ENCODE data around the gene ZNF385D. TPM values are rescaled to one million over a fixed set of nuclear protein-coding genes. Genes with fewer than 3 reads are reported as not detected.

The ZNF385D gene
- total RNA-seq, 4 donors from 2014 or later = 0.49 to 2.2 (median 1.5) TPM

GRCh38 chr3:21662403-21662802 is 88.6 kb downstream of the ZNF385D start:
- DNase-seq = no peak
- no peak overlapping the region for H3K27ac ChIP-seq
- no peak overlapping the region for H3K4me3 ChIP-seq (replicated peaks in 1 of 3)
- no peaks in the 10 kb centered on the region for H3K27me3 ChIP-seq
- WGBS, 2 donors = 94 to 96% methylated on average over 2 of the region's 2 CpGs
- intact Hi-C loops (cut with DNase I) = no loop called here
- H3K4me1 ChIP-seq = peaks cover 0 to 8% of the 10 kb centered on the region in 2 donors
- TF ChIP-seq CTCF (IDR thresholded peaks at IDR 0.05) (no peak), POLR2A (IDR thresholded peaks at IDR 0.05) (no peak)
- H3K9me3 ChIP-seq = no peaks in the 10 kb centered on the region
- no peaks in the 10 kb centered on the region for H3K36me3 ChIP-seq

GRCh38 chr3:21654662-21655061 is 96.3 kb downstream of the ZNF385D start:
- Histone ChIP-seq H3K27ac (no peak overlapping the region), H3K4me1 (no peaks in the 10 kb centered on the region), H3K9me3 (no peaks in the 10 kb centered on the region), H3K4me3 (replicated peaks in 1 of 3) (no peak overlapping the region), H3K36me3 (no peaks in the 10 kb centered on the region), H3K27me3 (no peaks in the 10 kb centered on the region)
- intact Hi-C loops (cut with DNase I) = no loop called here
- WGBS, 2 donors = 74 to 76% methylated on average over 1 of the region's 1 CpG
- DNase-seq = no peak
- no peak for TF ChIP-seq CTCF (IDR thresholded peaks at IDR 0.05)
- TF ChIP-seq POLR2A (IDR thresholded peaks at IDR 0.05) = no peak

- TF ChIP-seq POLR2A (IDR thresholded peaks at IDR 0.05) (no peak), CTCF (IDR thresholded peaks at IDR 0.05) (no peak)
- no peaks in the 10 kb centered on the region for H3K9me3 ChIP-seq
- no peak overlapping the region for H3K4me3 ChIP-seq (replicated peaks in 1 of 3)
- 74 to 90% methylated on average over 5 of the region's 5 CpGs for WGBS, 2 donors
- no peak overlapping the region for H3K27ac ChIP-seq
- no peaks in the 10 kb centered on the region for H3K27me3 ChIP-seq
- no peak for DNase-seq
- H3K4me1 ChIP-seq = no peaks in the 10 kb centered on the region
- intact Hi-C loops (cut with DNase I) = no loop called here
- no peaks in the 10 kb centered on the region for H3K36me3 ChIP-seq
Measured at GRCh38 chr3:21654241-21654640, 96.8 kb downstream of the ZNF385D start.

- Histone ChIP-seq H3K4me3 (replicated peaks in 1 of 3) (no peak overlapping the region), H3K4me1 (peaks cover 0 to 5% of the 10 kb centered on the region in 2 donors), H3K27me3 (no peaks in the 10 kb centered on the region), H3K9me3 (no peaks in the 10 kb centered on the region), H3K36me3 (no peaks in the 10 kb centered on the region), H3K27ac (no peak overlapping the region)
- 73 to 83% methylated on average over 1 of the region's 1 CpG for WGBS, 2 donors
- DNase-seq = no peak
- TF ChIP-seq CTCF (IDR thresholded peaks at IDR 0.05) = no peak
- no peak for TF ChIP-seq POLR2A (IDR thresholded peaks at IDR 0.05)
- intact Hi-C loops (cut with DNase I) = no loop called here
Measured at GRCh38 chr3:21649519-21649918, 101.5 kb downstream of the ZNF385D start.

- TF ChIP-seq POLR2A (IDR thresholded peaks at IDR 0.05) (no peak), CTCF (IDR thresholded peaks at IDR 0.05) (no peak)
- Histone ChIP-seq H3K4me3 (replicated peaks in 1 of 3) (no peak overlapping the region), H3K9me3 (no peaks in the 10 kb centered on the region), H3K36me3 (no peaks in the 10 kb centered on the region), H3K27me3 (no peaks in the 10 kb centered on the region), H3K27ac (no peak overlapping the region), H3K4me1 (peaks cover 0 to 5% of the 10 kb centered on the region in 2 donors)
- WGBS, 2 donors = 82 to 86% methylated on average over 4 of the region's 4 CpGs
- intact Hi-C loops (cut with DNase I) = no loop called here
- DNase-seq = no peak
Measured at GRCh38 chr3:21647961-21648360, 103.0 kb downstream of the ZNF385D start.

Data from thyroid gland (tissue), 4 donors.